HS-5 (cell line): ENCODE results near the gene CLTCL1.
"Not testable (repeated sequence)": the region's sequence is repeated elsewhere in the genome, so short reads cannot be mapped to it uniquely, and the experiment has no call there.

Source experiments
- DNase-seq: peaks from one replicate; pipeline ENCODE4 v3.0.0-alpha.2; 2012; ENCODE audit warnings: low read depth

Gene CLTCL1

DNA sequence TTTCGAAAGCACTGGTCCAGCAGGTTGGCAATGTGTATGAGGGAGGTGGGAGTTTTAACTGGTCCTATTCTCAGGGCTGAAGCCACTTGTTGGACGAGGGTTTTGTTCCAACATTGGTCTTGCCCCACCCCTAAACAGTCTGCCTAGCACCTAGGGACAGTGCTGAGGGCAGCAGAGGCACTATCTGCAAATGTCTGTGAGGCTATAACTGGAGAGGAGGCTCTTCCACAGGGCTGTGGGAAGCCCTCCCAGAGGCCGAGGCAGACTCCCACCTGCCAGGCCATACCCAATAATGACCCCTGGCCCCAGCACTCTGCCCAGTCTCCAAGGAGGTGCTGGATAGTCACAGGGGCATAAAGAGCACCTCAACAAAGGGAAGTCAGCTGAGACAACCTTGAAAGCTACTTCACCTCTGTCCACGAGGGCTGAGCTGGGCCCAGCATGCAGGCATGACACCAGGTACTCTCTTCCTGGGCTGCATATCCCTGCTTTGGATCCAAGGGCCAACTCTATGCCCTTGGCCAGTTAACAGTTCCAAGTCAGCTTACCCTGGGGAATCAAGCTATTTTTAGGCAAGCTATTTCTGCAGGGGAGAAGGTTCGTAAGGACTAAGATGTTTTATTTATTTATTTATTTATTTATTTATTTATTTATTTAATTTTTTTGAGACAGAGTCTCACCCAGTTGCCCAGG is 72.8 kb downstream of the CLTCL1 start:
- DNase-seq: no peak

GRCh38 chr22:19216579-19216978 is 74.9 kb downstream of the CLTCL1 start:
- DNase-seq: no peak

DNA sequence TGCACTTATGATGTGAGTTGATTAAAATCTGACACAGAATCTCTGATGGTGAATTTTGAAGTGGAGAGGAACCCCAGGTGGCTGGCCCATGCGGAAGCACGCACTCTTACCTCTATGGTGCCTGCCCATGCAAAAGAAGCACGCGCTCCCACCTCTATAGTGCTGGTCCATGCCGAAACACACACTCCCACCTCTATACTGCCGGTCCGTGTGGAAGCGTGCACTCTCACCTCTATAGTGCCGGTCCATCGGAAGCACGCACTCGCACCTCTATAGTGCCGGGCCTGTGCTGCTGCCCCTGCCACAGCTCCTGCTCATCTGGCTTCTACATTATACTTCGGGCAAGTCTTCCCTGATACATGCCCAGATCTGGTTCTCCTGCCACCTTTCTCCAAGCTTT is 76.2 kb downstream of the CLTCL1 start:
- no peak for DNase-seq

- DNase-seq: no peak
These were observed 77.4 kb downstream of the CLTCL1 start for GRCh38 chr22:19214078-19214473.

GRCh38 chr22:19213442-19214077 is 78.0 kb downstream of the CLTCL1 start:
- DNase-seq: no peak

- DNase-seq: no peak
These were observed 78.5 kb downstream of the CLTCL1 start for GRCh38 chr22:19213001-19213400.

DNA sequence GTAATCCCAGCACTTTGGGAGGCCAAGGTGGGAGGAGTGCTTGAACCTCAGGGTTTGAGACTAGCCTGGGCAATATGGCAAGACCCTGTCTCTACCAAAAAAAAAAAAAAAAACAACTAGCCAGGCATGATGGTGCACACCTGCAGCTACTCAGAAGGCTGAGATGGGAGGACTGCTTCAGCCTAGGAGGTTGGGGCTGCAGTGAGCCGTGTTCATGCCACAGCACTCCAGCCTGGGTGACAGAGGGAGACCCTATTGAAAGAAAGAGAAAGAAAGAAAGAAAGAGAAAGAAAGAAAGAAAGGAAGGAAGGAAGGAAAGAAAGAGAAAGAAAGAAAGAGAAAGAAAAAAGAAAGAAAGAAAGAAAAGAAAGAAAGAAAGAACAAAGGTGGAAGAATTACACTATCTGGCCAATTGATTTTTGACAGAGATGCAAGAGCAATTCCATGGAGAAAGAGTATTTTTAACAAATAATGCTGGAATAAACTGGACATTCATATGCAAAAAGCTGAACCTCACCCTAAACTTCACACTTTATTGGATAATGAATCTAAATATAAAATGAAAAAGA is 79.1 kb downstream of the CLTCL1 start:
- no peak for DNase-seq

- no peak for DNase-seq
These were observed 81.3 kb downstream of the CLTCL1 start for GRCh38 chr22:19210188-19210587.

- DNase-seq: no peak
These were observed 83.2 kb downstream of the CLTCL1 start for GRCh38 chr22:19208287-19208847.

GRCh38 chr22:19207884-19208283 is 83.6 kb downstream of the CLTCL1 start:
- no peak for DNase-seq

- DNase-seq: no peak
These were observed 84.1 kb downstream of the CLTCL1 start for GRCh38 chr22:19207401-19207808.

GRCh38 chr22:19206287-19206686 is 85.2 kb downstream of the CLTCL1 start:
- DNase-seq: no peak

- no peak for DNase-seq
These were observed 86.9 kb downstream of the CLTCL1 start for GRCh38 chr22:19204640-19205039.

DNA sequence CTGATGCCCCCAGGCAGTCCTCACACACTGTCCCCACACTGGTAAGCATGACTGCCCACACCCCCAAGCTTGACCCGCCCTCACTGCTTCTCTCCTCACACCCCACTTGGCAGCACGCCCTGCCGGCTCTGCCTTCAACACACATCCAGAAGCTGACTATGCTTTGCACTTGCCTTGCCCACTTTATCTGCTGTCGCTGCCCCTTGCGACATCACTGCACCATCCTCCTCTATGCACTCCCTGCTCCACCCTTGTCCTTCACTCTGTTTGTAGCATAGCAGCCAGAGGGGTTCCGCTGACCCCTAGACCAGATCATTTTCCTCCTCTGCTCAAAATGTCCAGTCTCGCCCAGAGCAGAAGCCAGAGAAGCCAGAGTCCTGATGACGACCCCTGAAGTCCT is 87.7 kb downstream of the CLTCL1 start:
- DNase-seq: no peak

DNA sequence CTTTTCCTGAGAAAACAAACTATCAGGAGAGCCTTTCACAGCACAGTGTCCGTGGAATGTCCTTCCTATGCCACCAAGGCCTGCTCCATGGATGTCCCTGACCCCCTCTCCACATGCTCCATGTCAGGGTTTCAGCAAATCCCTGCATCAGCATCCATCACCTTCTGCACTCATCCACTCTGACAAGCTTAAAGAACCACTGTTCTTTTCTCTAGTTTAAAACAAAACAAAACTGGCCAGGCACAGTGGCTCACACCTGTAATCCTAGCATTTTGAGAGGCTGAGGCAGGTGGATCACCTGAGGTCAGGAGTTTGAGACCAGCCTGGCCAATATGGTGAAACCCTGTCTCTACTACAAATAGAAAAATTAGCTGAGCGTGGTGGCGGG is 88.7 kb downstream of the CLTCL1 start:
- DNase-seq: not testable (repeated sequence)

DNA sequence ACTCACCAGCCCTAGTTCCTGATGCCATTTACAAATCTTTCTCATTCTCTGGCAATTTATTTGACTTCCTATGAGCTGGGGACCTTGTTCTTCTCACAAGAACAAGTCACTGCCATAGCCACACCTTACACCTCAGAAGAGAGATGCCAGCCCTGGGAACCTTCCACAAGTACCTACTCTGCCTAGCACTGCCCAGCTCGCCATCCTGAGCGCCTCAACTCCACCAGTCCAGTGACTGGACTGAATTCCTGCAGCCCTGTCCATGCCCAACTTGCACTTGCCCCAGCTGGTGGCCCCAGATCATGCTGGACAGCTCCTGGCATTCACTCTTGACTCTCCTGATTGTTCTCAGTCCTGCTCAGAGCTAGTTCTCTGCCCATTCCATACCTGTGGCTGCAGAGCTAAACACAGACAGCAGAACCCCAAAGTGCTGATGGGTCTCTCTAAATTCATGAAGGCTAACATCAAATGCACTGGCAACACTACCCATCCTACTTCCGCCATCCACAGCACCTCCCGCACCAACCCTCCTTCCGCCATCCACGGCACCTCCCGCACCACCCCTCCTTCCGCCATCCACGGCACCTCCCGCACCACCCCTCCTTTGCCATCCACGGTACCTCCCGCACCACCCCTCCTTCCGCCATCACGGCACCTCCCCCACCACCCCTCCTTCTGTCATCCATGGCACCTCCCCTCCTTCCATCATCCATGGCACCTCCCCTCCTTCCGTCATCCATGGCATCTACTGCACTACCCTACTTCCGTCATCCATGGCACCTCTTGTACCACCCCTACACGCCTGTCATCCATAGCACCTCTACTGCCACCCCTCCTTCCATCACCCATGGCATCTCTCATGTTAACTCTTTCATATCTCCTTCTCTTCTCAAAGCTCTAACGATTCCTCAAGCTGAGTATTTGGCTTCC is 89.4 kb downstream of the CLTCL1 start:
- no peak for DNase-seq

- no peak for DNase-seq
These were observed 90.2 kb downstream of the CLTCL1 start for GRCh38 chr22:19201130-19201868.

DNA sequence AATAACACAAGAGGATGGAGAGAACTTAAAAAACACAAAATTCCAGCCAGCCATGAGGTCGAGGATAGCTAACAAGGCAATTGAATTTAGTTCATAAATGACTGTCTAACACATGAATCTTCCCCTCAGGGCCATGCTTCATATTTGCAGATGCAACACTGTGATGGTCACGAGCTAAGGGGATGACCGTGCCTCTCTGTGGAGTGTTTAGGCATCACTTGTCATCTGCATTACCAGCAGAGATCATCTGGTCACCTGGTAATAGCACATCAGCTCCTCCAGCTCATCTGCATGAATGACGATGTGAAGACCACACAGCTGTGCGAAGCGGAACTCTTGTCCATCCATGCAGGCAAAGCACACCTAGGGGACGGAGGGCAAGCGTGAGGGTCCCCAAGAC is 92.0 kb downstream of the CLTCL1 start:
- DNase-seq: no peak

GRCh38 chr22:19197997-19198865 is 93.3 kb downstream of the CLTCL1 start:
- no peak for DNase-seq

GRCh38 chr22:19196841-19197612 is 94.5 kb downstream of the CLTCL1 start:
- DNase-seq: no peak
